ENCODE data around the gene APBA1. TPM values are rescaled to one million over a fixed set of nuclear protein-coding genes. Genes with fewer than 3 reads are reported as not detected.

APBA1 gene
- total RNA-seq, 1 donor from 2014 or later, result 5.9 TPM

DNA sequence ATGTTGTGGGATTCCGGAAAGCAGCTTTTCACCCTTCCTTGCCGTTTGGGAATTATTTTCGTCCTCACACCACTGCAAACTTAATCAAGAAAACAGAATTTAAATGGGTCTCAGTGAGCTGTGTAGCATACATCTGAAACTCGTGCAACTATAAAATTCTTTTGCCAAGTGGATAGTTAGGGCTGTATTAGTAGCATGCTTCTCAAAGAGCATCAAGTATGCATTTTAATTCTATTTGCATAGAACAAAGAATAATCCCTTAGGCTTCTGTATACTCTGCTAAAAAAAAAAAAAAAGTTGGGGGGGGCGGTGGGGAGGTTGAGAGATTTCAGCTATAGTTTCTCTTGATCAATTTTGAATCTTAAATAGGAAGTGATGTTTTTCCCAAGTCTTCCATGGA, 11.8 kb upstream of the APBA1 start:
- Histone ChIP-seq H3K9ac (ENCODE audit: low read length) (no peak overlapping the region), H3K4me1 (ENCODE audit: insufficient read depth, low read length) (no peaks in the 10 kb centered on the region), H3K27me3 (ENCODE audit: insufficient read depth, low read length) (no peaks in the 10 kb centered on the region), H3K27ac (ENCODE audit: low read depth, low read length) (no peak overlapping the region), H3K36me3 (ENCODE audit: insufficient read depth, low read length) (no peaks in the 10 kb centered on the region), H2AFZ (ENCODE audit: low read depth, low read length) (no peak overlapping the region), H3K4me3 (ENCODE audit: insufficient read depth, low read depth, low read length) (no peak overlapping the region), H4K20me1 (ENCODE audit: insufficient read depth, low read length) (no peaks in the 10 kb centered on the region), H3K4me2 (ENCODE audit: low read length) (no peak overlapping the region), H3K79me2 (ENCODE audit: insufficient read depth, low read length) (no peaks in the 10 kb centered on the region), H3K9me3 (ENCODE audit: insufficient read depth, low read depth, low read length) (no peaks in the 10 kb centered on the region)
- Mint-ChIP-seq H3K4me3 (ENCODE audit: unreplicated experiment) (no peak overlapping the region), H3K27ac (ENCODE audit: unreplicated experiment) (no peak overlapping the region), H3K4me1 (ENCODE audit: low read depth, unreplicated experiment) (no peaks in the 10 kb centered on the region), H3K9me3 (ENCODE audit: unreplicated experiment) (peaks cover 2% of the 10 kb centered on the region), H3K27me3 (ENCODE audit: low read depth, unreplicated experiment) (no peaks in the 10 kb centered on the region), H3K36me3 (ENCODE audit: low read depth, unreplicated experiment) (no peaks in the 10 kb centered on the region)
- TF ChIP-seq, protein P1, sequence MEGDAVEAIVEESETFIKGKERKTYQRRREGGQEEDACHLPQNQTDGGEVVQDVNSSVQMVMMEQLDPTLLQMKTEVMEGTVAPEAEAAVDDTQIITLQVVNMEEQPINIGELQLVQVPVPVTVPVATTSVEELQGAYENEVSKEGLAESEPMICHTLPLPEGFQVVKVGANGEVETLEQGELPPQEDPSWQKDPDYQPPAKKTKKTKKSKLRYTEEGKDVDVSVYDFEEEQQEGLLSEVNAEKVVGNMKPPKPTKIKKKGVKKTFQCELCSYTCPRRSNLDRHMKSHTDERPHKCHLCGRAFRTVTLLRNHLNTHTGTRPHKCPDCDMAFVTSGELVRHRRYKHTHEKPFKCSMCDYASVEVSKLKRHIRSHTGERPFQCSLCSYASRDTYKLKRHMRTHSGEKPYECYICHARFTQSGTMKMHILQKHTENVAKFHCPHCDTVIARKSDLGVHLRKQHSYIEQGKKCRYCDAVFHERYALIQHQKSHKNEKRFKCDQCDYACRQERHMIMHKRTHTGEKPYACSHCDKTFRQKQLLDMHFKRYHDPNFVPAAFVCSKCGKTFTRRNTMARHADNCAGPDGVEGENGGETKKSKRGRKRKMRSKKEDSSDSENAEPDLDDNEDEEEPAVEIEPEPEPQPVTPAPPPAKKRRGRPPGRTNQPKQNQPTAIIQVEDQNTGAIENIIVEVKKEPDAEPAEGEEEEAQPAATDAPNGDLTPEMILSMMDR (IDR thresholded peaks at IDR 0.05; ENCODE audit: insufficient read depth, low read depth, low read length), result no peak
- TF ChIP-seq EZH2 (IDR thresholded peaks at IDR 0.05; ENCODE audit: insufficient read depth, low read length), result no peak
- DNase-seq (ENCODE audit: low read depth), result no peak
- no peak for FAIRE-seq

DNA sequence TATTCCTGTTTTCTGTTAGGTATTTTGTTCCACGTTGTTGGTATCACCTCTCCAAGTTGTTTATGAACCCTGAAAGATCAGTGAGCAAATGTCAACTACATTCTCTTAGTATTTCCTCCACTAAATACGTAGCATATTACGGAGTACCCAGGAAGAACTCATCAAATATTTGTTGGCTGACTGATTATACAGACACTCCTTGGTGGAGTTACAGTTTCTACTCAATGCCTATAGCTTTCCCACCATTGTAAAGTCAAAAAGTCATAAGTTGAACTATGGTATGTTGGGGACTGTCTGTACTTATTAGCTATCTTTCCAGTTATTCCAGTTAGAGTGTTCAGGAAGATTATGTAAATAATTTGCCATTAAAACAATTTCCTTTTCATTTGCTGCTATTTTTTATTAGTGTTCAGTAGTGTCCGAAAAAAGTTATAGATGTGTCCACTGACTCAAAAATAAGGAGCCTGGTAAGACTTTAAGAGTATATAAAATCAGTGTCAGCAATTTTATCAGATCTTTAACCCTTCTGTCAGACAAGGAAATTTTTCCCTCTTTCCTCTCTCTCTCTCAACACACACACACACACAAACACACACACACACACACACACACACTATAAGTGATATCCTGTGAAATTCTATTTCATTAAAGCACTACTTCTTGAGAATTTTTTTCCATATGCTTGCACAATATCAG, 6.8 kb upstream of the APBA1 start:
- H3K79me2 ChIP-seq (ENCODE audit: insufficient read depth, low read length), result no peaks in the 10 kb centered on the region
- peaks cover 9% of the 10 kb centered on the region for H3K4me1 Mint-ChIP-seq (ENCODE audit: low read depth, unreplicated experiment)
- H3K36me3 ChIP-seq (ENCODE audit: insufficient read depth, low read length), result no peaks in the 10 kb centered on the region
- no peaks in the 10 kb centered on the region for H4K20me1 ChIP-seq (ENCODE audit: insufficient read depth, low read length)
- TF ChIP-seq EZH2 (IDR thresholded peaks at IDR 0.05; ENCODE audit: insufficient read depth, low read length), result no peak
- TF ChIP-seq, protein P1 (IDR thresholded peaks at IDR 0.05; ENCODE audit: insufficient read depth, low read depth, low read length), result no peak
- H3K4me1 ChIP-seq (ENCODE audit: insufficient read depth, low read length), result peaks cover 12% of the 10 kb centered on the region
- no peak overlapping the region for H3K4me3 Mint-ChIP-seq (ENCODE audit: unreplicated experiment)
- no peak overlapping the region for H3K4me3 ChIP-seq (ENCODE audit: insufficient read depth, low read depth, low read length)
- H3K27ac ChIP-seq (ENCODE audit: low read depth, low read length), result no peak overlapping the region
- no peak overlapping the region for H2AFZ ChIP-seq (ENCODE audit: low read depth, low read length)
- DNase-seq (ENCODE audit: low read depth) (no peak), FAIRE-seq (peak; percentile 80)
- peaks cover 2% of the 10 kb centered on the region for H3K9me3 Mint-ChIP-seq (ENCODE audit: unreplicated experiment)
- H3K27me3 ChIP-seq (ENCODE audit: insufficient read depth, low read length), result no peaks in the 10 kb centered on the region
- no peak overlapping the region for H3K27ac Mint-ChIP-seq (ENCODE audit: unreplicated experiment)
- no peaks in the 10 kb centered on the region for H3K9me3 ChIP-seq (ENCODE audit: insufficient read depth, low read depth, low read length)
- no peaks in the 10 kb centered on the region for H3K27me3 Mint-ChIP-seq (ENCODE audit: low read depth, unreplicated experiment)
- H3K9ac ChIP-seq (ENCODE audit: low read length), result no peak overlapping the region
- H3K4me2 ChIP-seq (ENCODE audit: low read length), result no peak overlapping the region
- no peaks in the 10 kb centered on the region for H3K36me3 Mint-ChIP-seq (ENCODE audit: low read depth, unreplicated experiment)

DNA sequence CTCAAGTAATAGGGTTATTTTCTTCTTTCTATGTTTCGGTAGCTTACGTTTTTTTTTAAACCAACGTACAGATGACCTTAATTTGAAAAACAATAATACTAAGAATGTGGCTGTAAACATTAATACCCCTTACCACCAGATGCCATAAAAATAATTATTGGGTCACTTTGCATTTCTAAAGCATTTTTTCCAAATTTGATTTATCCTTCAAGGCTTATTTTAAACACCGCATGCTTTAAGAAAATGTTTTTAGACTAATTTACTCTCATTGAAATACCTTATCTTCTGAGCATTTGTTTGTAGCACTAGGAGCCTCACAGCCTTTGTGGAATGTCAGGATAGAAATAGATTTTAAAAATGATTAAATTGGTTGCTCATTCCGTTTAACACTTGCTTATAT, 5.8 kb upstream of the APBA1 start:
- TF ChIP-seq EZH2 (IDR thresholded peaks at IDR 0.05; ENCODE audit: insufficient read depth, low read length), result no peak
- TF ChIP-seq, protein P1 (IDR thresholded peaks at IDR 0.05; ENCODE audit: insufficient read depth, low read depth, low read length), result no peak
- no peaks in the 10 kb centered on the region for H4K20me1 ChIP-seq (ENCODE audit: insufficient read depth, low read length)
- H2AFZ ChIP-seq (ENCODE audit: low read depth, low read length), result no peak overlapping the region
- peak; percentile 45 for FAIRE-seq
- Mint-ChIP-seq H3K4me3 (ENCODE audit: unreplicated experiment) (no peak overlapping the region), H3K36me3 (ENCODE audit: low read depth, unreplicated experiment) (no peaks in the 10 kb centered on the region), H3K4me1 (ENCODE audit: low read depth, unreplicated experiment) (peaks cover 11% of the 10 kb centered on the region), H3K27ac (ENCODE audit: unreplicated experiment) (no peak overlapping the region), H3K9me3 (ENCODE audit: unreplicated experiment) (peaks cover 2% of the 10 kb centered on the region), H3K27me3 (ENCODE audit: low read depth, unreplicated experiment) (no peaks in the 10 kb centered on the region)
- no peak overlapping the region for H3K27ac ChIP-seq (ENCODE audit: low read depth, low read length)
- DNase-seq (ENCODE audit: low read depth), result no peak
- H3K27me3 ChIP-seq (ENCODE audit: insufficient read depth, low read length), result no peaks in the 10 kb centered on the region
- no peaks in the 10 kb centered on the region for H3K36me3 ChIP-seq (ENCODE audit: insufficient read depth, low read length)
- H3K4me3 ChIP-seq (ENCODE audit: insufficient read depth, low read depth, low read length), result no peak overlapping the region
- H3K4me1 ChIP-seq (ENCODE audit: insufficient read depth, low read length), result peaks cover 17% of the 10 kb centered on the region
- no peak overlapping the region for H3K9ac ChIP-seq (ENCODE audit: low read length)
- no peaks in the 10 kb centered on the region for H3K9me3 ChIP-seq (ENCODE audit: insufficient read depth, low read depth, low read length)
- no peaks in the 10 kb centered on the region for H3K79me2 ChIP-seq (ENCODE audit: insufficient read depth, low read length)
- H3K4me2 ChIP-seq (ENCODE audit: low read length), result no peak overlapping the region

All from astrocyte (in vitro differentiated cells and primary cell).